H4 (cell line): ENCODE results near the gene ARHGEF3. TPM values are rescaled to one million over a fixed set of nuclear protein-coding genes. Genes with fewer than 3 reads are reported as not detected.

Source experiments
- DNase-seq: peaks from one replicate; pipeline ENCODE4 v3.0.0-alpha.2; 2015; ENCODE audit warnings: low spot score
- total RNA-seq: library from RNA; depleted of rRNA; stranded (reverse); fragments of >200 nt; shearing (Covaris generic); gene quantifications from 2 replicates; pipeline ENCODE4 v1.2.3, GENCODE V29; 2014

ARHGEF3 gene
- total RNA-seq, 1 experiment from 2014 or later, result 3.1 TPM

DNA sequence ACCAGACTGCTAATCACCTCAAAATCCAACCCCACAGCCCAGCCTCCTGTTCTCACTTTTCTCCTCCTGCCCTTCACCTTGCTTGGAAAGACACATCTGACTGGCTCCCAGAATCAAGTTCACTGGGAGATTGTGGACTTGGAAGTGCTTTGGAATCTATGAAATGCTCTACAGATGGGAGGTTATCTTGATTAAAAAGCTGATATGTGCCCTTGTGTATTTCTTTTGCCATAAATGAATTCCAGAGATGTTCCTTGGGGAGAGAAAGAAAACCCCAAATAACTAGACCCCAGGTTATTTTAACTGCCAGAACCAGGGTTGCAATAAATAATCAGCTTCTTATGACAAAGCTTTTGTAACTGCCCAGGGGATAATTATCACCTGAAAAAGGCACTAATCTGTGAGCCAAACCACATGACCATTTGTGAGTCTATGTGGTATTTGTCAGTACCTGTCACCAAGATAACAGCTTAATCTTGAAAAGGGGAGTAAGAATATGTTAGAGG, 21.7 kb upstream of the ARHGEF3 start:
- DNase-seq, result no peak

DNA sequence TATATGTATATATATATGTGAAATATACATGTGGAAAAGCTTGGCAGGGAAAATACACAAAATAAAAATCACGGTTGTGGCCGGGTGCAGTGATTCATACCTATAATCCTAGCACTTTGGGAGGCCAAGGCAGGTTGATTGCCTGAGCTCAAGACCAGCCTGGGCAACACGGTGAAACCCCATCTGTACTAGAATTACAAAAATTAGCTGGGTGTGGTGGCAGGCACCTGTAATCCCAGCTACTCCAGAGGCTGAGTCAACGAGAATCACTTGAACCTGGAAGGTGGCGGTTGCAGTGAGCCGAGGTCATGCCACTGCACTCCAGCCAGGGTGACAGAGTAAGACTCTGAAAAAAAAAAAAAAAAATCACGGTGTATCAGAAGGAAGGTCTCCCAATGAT, 20.8 kb upstream of the ARHGEF3 start:
- DNase-seq, result no peak

DNA sequence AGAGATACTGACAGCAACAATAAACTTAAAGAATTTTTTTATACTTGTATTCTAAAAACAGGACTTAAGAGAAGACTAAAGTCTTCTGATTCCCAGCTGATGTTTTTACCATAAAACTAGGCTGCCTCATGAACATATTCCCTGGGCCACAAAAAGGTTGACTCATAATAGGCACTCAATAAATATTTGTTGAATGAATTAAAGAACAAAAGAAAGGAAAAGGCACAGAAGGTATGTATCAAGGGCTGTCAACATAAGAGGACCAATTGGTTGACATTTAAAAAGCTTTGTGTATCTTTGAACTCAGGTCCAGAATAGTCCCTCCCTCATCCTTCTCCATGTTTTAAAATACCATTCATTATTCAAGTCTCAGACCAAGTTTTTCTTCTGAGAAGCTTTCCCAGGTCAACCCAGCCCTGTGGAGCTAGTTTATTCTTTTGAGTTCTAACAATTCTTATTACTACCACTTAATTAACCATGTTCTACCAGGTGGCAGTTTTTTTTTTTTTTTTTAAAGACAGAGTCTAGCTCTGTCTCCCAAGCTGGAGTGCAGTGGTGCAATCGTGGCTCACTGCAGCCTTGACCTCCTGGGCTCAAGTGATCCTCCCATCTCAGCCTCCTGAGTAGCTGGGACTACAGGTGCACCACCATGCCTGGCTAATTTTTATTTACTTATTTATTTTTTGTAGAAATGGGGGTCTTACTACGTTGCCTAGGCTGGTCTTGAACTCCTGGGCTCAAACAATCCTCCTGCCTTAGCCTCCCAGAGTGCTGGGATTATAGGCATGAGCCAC, 17.5 kb upstream of the ARHGEF3 start:
- DNase-seq, result no peak

DNA sequence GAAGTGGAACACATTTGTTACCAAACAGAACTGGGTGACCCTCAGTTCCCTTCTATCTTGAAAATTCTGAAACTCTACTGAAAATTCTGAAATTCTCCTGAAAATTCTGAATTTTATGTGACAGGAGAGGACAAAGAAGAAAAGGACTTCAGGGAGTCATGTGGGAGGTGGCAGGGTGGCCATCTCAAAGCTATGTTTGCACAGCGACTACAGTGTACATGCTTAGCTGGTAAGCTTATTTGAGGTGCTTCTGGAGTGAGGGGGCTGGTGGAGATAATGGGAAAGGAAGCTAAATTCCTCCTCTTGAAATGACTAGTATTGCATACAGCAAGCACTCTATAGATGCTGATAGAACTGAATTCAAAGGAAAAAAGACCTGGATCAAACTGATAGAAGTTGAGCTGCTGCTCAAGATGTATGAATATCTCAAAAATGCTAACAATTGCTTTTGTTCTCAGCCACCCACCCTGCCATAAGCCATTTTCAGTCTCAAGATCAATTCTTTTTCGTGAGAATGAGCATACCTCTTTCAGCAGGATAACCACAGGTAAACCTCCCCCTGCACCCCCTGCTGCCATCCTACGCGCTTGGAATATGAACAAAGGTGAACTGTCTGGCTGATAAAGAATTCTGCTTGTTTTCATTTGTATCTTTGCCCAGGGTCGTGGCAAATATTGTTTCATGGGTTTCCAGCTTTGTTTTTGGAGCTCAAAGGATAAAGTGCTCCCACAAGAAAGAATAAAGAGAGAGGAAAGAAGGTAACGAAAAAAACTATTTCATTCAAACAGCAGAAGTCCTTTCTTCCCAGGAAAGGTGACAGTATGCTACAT, 16.6 kb upstream of the ARHGEF3 start:
- no peak for DNase-seq

DNA sequence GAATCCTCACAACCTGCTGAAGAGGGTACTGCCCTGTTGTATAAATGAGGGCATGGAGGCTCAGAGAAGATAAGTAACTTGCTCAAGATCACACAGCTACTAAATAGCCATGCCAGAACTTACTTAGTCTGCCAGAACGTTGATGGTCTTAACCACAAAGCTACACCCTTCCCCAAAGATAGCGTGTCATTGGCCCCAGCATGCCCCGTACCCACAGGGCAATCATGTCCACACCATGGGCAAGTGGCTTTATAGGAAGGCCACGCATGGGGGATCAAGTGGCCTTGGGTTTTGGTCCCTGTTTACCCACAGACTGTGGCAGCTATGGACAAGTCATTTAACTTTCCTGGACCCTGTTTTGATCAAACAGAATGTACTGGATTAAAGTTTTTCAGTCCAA, 15.9 kb upstream of the ARHGEF3 start:
- DNase-seq, result no peak

DNA sequence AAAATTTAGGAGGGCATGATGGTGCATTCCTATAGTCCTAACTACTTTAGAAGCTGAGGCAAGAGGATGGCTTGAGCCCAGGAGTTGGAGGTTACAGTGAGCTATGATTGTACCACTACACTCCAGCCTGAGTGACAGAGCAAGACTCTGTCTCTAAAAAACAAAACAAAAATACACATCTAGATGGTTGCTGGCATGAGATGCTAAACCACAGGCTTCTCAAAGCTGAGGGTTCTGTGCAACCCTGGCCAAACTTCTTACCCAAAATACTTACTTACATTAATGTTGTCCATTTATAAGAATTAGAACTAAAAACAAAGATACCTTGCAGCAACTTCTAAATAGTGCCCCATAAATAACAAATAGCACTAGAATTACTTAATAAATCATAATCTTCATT, 14.3 kb upstream of the ARHGEF3 start:
- DNase-seq, result no peak

DNA sequence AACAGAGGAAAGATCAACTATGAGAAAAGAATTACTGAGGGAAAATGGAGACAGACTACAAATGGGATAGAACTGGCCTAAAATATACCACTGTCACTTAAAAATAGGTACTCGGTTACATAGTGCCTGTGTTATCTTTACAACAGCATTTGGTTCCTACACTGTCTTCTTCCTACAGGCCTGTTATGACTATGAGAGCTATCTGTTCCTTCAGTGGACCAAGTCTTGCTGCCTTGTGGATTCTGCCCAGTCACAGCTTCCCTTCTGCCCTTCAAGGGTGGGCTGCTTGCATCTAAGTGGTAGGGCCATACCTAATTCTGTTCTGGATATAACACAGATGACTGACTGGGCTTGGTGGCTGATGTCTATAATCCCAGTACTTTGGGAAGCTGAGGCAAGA, 13.8 kb upstream of the ARHGEF3 start:
- DNase-seq, result no peak

DNA sequence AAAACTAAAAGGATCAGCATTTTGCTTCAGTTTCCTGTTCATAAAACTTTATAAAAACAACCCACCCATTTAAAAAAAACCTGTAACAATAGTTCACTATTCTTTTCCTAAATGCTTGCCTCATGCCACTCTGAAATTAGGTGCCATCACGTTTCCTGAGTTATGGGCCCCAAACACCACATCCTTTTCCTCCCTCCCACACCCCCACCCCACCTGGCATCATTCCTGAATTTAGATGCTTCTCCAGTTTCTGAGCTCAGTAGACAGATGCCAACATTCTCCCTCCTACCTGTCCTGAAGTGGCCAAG, 11.9 kb upstream of the ARHGEF3 start:
- DNase-seq, result no peak

DNA sequence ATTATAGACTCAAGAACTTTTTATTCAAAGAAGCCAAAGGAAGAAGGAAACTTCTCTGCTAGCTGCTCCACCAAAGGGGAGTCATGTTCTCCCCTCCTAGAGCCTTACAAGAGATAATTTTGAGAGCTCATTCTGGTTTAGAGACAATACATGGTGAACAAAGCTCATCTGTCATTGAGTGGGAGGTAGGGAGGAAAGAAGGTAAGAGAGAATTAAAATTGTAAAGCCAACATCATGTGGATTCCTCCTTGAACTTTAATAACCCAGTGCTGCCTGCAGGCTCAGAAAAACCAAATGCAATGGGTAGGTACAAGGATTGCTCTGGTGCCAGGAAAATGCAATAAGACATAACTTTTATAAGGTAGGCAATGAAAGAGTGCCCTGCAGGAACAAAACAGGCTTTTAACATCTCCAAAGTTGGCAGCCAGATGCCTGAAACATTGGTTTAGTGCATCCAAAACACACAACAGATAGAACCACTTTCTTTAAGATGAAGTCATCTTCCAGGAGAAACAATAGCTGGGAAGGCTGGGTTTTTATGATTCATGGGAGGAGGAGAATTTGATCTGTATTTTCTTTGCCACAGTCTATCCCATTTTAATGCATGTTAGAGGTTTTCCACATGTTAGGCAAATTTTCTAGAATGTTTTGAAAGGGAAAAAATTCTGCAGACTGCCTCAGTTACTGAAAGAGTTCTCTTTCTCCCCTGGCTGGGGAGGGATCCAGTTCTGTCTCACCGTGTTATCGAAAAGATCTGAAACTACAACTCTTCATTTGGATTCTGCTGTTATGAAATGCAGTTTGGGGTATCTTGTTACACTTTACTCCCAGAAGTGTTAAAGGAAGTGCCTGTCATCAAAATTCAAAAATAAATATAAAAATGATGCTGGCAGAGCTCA, 11.3 kb upstream of the ARHGEF3 start:
- DNase-seq, result no peak

DNA sequence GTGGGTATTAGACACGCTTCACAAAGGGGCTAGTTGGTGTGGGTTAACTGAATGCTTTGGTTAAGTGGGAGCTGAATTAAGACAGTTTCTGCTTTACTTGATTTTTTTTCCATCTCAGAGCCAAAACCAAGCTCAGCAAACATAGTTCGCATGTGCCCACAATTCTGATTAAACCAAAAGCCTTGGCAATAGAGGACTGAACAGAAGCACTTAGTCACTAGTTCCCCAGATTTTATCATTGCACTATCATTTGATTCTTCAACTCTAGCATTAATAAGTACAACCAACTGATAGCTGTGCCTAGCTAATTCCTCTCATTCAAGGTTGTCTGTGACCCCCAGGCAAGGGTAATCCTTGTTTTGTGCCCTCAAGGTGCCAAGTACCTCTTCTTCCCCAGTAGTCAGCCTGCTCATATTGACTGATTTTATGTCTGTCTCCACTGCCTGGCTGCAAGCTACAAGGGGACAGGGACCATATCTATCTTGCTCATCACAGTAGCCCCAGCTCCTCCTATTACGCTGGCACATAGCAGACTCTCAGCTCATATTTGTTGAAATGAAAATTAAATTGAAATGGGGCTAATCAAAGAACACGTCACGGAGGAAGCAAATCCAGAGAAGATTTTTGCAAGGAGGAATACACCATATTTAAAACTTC, 9.9 kb upstream of the ARHGEF3 start:
- no peak for DNase-seq

DNA sequence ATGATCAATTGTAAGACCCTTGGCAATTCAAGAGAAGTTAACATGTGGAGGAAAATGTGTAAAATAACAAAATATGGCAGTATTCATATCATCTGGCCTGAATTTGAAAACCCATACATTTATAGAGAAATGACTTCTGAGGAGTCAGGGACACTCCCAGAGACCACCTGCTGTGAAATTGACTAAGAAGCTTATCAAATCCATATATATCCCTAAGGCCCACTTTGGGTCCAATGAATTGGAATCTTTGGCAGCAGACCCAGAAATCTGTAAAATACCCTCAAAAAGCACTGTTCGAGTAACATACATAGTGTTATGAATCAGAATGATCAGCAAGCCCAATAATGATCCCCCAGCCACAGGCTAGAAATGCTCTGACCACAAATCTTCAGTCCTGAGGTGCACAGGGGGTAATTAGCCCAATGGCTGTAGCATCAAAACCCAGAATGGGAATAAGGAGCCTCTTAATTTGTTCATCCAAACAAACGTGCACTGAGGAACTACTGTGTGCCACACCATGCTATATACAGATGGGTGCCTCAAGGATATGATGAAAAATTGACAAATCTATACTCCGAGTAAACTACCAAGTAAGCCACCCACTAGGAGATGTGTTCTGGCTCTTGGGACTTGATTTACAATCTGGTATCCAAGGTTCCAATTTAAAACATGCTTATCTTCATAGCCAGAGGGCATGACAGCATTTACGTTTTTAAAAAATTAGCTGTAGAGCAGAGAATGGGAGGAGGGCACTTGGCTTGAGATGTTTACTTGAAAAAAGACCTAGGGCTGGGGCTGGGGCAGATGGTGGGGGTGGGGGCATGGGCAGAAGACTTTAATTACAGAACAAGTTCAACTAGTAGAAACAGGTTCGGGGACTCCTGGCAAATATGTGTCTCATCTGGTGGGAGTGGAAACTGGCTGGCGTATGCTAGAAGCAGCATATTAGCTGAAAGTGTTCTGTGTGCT, 9.1 kb upstream of the ARHGEF3 start:
- no peak for DNase-seq

DNA sequence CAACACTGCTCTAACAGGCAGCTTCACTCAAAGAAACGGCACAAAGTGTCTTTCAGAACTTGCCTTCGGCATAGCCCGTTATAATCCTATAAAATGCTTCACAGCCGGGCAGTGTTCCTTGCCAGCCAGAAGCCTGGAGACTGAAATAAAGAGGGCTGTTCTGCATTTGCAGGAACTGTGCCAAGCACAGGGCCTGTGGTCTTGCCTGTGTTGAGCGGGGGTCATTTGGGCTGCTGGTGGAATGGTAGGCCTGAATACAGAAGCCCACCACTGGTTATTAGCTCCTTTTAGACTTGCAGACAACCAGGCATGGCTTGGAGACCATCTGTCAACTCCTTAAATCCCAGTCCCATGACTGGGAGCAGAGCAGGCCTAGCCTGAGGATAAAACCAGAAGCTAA, 4.7 kb upstream of the ARHGEF3 start:
- DNase-seq, result no peak

DNA sequence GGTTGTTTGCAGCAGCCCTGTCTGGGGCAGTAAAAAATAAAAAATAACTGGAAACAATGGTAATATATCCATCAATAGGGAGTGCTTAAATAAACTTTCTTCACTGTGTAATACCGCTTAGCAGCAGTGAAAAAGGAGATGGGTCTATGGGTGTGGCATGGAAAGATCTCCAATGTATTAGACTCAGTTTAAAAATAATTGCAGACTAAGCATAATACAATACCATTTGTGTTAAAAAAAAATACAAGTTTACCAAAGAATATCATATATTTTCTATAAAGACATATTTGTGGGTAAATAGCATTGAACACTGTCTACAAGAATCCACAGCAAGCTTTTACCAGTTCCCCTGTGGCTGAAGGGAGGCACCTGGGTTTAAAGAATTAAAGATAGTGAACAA, 1.0 kb upstream of the ARHGEF3 start:
- no peak for DNase-seq

DNA sequence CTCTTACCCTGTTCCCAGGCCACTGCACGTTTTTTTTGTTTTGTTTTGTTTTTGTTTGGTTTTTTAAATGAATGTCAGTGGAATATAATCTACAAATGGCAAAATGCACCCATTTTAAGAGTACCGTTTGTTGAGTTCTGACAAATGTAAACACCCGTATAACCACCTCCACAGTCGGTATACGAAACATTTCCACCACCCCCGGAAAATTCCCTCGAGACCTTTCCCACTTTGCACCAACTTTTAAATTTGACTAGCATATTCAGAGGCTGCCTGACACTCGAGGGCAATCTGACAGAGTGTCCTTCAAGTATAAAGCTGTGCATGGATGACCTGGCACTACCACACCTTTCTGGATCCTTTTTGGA, 613 bp upstream of the ARHGEF3 start:
- DNase-seq, result no peak

DNA sequence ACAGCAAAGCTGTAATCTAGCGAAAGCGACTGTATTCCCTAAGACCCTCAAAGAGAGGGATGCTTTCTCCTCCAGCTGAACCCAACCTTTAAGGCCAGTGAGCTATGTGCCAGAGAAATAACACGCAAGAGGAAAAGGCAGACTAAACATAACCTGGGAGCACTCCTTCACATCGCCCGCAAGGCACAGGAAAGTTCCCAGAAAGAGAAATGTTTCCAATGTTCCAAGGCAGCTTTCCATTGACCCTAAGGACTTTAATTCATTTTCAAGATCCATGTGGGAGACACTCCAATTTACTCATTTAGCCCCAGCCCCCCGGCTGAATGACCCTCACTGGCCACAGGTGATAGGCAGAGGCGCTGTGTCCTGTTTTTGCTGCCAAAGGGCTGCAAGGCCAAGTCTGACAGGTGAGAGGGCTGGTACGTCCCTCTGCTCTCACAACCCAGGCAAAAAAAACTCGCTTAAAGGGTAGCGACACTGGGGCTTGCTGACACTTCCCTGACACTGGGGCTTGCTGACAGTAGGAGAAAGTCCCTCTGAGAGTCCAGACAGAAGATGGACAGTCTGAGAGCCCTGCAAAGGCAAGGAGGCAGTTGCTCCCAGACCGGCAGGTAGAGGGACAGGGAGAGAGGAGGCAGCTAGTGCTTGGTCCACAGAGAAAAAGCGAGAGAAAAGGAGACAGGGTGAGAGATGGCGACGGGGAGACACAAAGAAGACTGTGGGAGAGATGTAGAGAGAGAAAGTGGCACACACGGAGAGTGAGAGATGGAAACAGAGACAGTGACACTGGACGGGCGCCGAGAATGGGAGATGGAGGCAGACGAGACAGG, 702 bp downstream of the ARHGEF3 start:
- no peak for DNase-seq

DNA sequence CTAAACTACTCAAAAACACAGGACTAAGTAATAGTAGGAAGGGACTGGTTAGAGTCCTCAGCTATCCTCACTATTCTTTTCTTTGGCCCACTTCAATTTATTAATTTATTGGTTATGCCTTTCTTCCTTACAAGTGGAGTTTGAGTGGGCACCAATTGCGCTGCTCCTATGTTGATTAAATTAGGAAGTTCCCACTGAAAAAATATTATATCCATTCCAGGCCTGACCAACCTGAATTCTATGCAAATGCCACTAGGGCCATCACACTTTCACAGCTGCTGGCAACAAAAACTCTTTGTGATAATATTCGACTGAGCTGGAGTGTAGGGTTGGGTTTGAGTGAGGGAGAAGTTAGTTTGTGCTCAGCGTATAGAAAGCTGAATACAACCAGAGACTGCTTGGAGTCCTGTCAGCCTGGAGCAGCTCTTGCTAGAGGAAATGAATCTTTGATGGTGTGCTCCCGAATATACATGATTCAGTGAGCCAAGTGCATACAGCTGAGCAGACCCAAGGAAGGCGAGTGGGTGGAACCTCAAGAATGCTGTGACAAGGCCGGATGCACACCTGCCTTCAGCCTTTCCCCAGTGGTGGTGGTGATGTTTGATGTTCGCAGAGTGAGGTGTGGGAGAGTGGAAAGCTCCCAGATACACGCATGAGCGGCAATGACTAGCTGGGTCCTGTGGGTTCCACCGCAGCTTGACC, 1.5 kb downstream of the ARHGEF3 start:
- DNase-seq, result no peak

DNA sequence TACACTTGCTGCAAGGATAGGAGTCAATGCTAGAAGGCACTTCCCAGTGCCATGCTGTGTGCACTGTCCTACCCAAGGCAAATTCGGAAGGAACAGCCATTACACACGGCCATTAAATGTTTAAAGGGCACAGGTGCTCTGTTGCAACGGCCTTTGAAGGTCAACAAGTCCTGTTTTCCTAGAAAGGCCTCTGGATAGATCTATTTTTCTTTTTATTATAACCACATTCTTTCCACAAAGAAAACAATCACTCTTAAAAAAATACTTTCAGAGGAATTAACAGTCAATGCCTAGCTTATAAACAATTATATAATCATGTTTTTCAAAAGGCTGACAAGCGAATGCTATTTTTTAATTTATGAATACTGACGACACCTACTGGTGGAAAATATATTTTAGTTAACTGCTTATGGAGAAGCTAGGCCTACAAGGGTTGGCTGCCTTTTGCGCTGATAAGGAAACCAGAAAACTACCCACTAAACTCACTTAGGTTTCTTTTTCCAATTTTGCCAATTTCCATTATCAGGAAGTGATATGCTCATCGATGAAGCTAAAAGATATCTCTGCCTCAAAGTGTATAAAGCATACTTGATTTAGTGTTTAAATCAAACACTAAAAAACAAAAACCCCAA, 2.4 kb downstream of the ARHGEF3 start:
- peak; percentile 13 for DNase-seq

DNA sequence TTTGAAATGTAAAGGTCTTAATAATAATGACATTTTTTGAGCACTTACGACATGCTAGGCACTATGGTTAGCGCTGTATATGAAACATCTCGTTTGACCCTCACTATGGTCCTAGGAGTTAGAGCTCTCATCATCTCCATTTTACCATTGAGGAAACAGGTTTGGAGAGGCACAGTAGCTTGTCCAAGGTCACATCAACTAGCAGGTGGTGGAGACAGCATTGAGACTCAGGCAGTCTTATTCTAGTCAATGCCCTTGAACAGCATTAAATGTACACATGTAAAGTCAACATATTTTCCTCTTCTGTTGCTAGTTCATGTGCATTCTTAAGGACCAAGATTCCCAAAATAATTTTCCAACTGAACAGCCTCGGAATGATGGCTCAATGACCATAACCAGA, 4.8 kb downstream of the ARHGEF3 start:
- no peak for DNase-seq

DNA sequence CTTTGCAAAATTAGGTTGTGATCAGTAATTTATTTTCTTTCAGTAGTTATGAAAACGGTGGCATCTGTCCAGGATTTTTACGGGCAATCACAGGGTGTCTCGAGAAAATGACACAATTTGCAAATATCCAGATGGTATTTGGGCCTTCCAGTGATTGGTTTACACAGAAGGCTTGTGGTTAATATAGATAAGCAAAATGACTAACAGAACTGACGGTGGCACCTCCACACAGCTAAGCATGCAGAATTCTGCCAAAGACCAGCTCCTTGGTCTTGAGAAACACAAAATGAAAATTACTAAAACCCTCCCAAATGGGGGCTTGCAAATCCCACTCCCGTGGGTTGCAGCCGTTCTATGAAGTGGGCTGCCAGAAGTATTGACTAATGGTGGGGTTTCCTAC, 5.5 kb downstream of the ARHGEF3 start:
- peak; percentile 31 for DNase-seq
